ENCODE results near the gene PIK3AP1.

The PIK3AP1 gene

GRCh38 chr10:96608262-96608661 is 112.1 kb downstream of the PIK3AP1 start:
- DNase-seq: no peak

- no peak for DNase-seq
These were observed 113.4 kb downstream of the PIK3AP1 start for GRCh38 chr10:96606946-96607345.

- no peak for DNase-seq
These were observed 114.1 kb downstream of the PIK3AP1 start for GRCh38 chr10:96606216-96606615.

- DNase-seq: no peak
These were observed 120.0 kb downstream of the PIK3AP1 start for GRCh38 chr10:96600337-96600736.

GRCh38 chr10:96598846-96599245 is 121.5 kb downstream of the PIK3AP1 start:
- no peak for DNase-seq

GRCh38 chr10:96596422-96597407 is 123.6 kb downstream of the PIK3AP1 start:
- DNase-seq: no peak

GRCh38 chr10:96595741-96596140 is 124.6 kb downstream of the PIK3AP1 start:
- no peak for DNase-seq

- peak; percentile 48 for DNase-seq
These were observed 128.4 kb downstream of the PIK3AP1 start for GRCh38 chr10:96591946-96592345.

- no peak for DNase-seq
These were observed 131.5 kb downstream of the PIK3AP1 start for GRCh38 chr10:96588616-96589419.

GRCh38 chr10:96588060-96588554 is 132.2 kb downstream of the PIK3AP1 start:
- peak; percentile 25 for DNase-seq

GRCh38 chr10:96587264-96588059 is 132.9 kb downstream of the PIK3AP1 start:
- DNase-seq: peak; percentile 74

GRCh38 chr10:96586419-96587263 is 133.7 kb downstream of the PIK3AP1 start, which contains the start of gene TM9SF3:
Gene TM9SF3, minus strand, starts transcription at chr10:96587012. Its CDS starts 177 bp downstream, at chr10:96586835.
- peak; percentile 96 for DNase-seq

- peak; percentile 74 for DNase-seq
These were observed 134.4 kb downstream of the PIK3AP1 start for GRCh38 chr10:96585736-96586418.

GRCh38 chr10:96584474-96584873 is 135.8 kb downstream of the PIK3AP1 start:
- DNase-seq: no peak

GRCh38 chr10:96584035-96584434 is 136.3 kb downstream of the PIK3AP1 start:
- no peak for DNase-seq

GRCh38 chr10:96579133-96579532 is 141.2 kb downstream of the PIK3AP1 start:
- DNase-seq: no peak

GRCh38 chr10:96578633-96579032 is 141.7 kb downstream of the PIK3AP1 start:
- DNase-seq: no peak

GRCh38 chr10:96578022-96578421 is 142.3 kb downstream of the PIK3AP1 start:
- DNase-seq: no peak

GRCh38 chr10:96577069-96577468 is 143.2 kb downstream of the PIK3AP1 start:
- no peak for DNase-seq

GRCh38 chr10:96576277-96576980 is 143.9 kb downstream of the PIK3AP1 start:
- peak; percentile 28 for DNase-seq

Data from hematopoietic multipotent progenitor cell treated with erythropoietin and hydrocortisone succinate and interleukin-3 and kit ligand, for 4 days (in vitro differentiated cells).